Measurements from ENCODE around the gene SIGLEC7.

SIGLEC7 gene

DNA sequence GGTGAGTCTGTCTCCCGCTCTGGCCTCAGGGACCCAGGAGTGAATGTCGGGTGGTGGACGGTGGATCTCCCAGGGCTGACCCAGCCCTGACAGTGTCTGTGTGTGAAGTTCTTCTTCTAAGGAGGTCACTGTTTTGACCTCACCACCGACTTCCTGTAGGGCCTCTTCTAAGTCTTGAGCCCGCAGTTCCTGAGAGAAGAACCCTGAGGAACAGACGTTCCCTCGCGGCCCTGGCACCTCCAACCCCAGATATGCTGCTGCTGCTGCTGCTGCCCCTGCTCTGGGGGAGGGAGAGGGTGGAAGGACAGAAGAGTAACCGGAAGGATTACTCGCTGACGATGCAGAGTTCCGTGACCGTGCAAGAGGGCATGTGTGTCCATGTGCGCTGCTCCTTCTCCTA, at the start of gene SIGLEC7:
SIGLEC7 (plus strand) TSS at position 183 of the 400 bp plus-strand sequence; CDS start at position 252, 69 bp downstream.
- H3K27ac ChIP-seq (ENCODE audit: low read depth, low read length): no peak within 1 kb of the TSS
- no peaks in the 10 kb centered on the region for H3K36me3 ChIP-seq (ENCODE audit: control insufficient read depth in 1 of 2, insufficient read depth in 2 of 2, low read length in 2 of 2)
- no peak within 1 kb of the TSS for H3K9ac ChIP-seq (ENCODE audit: low read depth in 1 of 2, low read length in 2 of 2)
- no peak within 1 kb of the TSS for H3K4me3 ChIP-seq (ENCODE audit: low read depth in 1 of 2, low read length in 2 of 2)
- no peaks in the 10 kb centered on the region for H3K9me3 ChIP-seq (ENCODE audit: control insufficient read depth in 1 of 2, low read length in 2 of 2)
- H3K4me1 ChIP-seq (ENCODE audit: control insufficient read depth in 1 of 2, insufficient read depth in 2 of 2, low read length in 2 of 2): no peaks in the 10 kb centered on the region
- H3K27me3 ChIP-seq (ENCODE audit: control insufficient read depth in 1 of 2, insufficient read depth in 2 of 2, low read length in 2 of 2): no peaks in the 10 kb centered on the region

- no peak overlapping the region for H3K27ac ChIP-seq (ENCODE audit: low read depth, low read length)
- H3K9me3 ChIP-seq (ENCODE audit: control insufficient read depth in 1 of 2, low read length in 2 of 2): no peaks in the 10 kb centered on the region
- no peaks in the 10 kb centered on the region for H3K27me3 ChIP-seq (ENCODE audit: control insufficient read depth in 1 of 2, insufficient read depth in 2 of 2, low read length in 2 of 2)
- no peak overlapping the region for H3K9ac ChIP-seq (ENCODE audit: low read depth in 1 of 2, low read length in 2 of 2)
- H3K4me3 ChIP-seq (ENCODE audit: low read depth in 1 of 2, low read length in 2 of 2): no peak overlapping the region
- no peaks in the 10 kb centered on the region for H3K4me1 ChIP-seq (ENCODE audit: control insufficient read depth in 1 of 2, insufficient read depth in 2 of 2, low read length in 2 of 2)
- H3K36me3 ChIP-seq (ENCODE audit: control insufficient read depth in 1 of 2, insufficient read depth in 2 of 2, low read length in 2 of 2): peaks cover 0 to 5% of the 10 kb centered on the region in 2 donors
Measured at GRCh38 chr19:51093101-51093500, 49.0 kb upstream of the SIGLEC7 start.

- H3K27ac ChIP-seq (ENCODE audit: low read depth, low read length): no peak overlapping the region
Measured at GRCh38 chr19:51093510-51094345, 48.4 kb upstream of the SIGLEC7 start.

DNA sequence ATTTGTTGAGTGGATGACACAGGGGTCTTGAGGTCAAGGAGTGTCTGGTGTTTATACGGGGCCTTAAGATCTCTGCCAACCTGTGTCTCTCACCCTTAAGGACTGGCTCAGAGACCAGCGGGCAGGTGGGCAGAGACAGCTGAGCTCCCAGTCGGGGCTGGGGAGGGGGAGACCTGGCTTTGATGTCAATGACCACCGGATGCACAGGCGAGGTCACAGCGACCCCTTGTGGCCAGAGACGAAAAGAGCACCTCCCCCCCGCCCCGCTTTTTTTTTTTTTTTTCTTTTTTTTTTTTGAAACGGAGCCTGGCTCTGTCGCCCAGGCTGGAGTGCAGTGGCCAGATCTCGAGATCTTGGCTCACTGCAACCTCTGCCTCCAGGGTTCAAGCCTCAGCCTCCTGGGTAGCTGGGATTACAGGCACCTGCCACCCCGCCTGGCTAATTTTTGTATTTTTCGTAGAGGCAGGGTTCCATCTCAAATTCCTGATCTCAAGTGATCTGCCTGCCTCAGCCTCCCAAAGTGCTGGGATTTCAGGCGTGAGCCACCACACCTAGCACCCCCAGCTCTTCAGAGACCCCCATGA, 47.3 kb upstream of the SIGLEC7 start:
- H3K36me3 ChIP-seq (ENCODE audit: control insufficient read depth in 1 of 2, insufficient read depth in 2 of 2, low read length in 2 of 2): peaks cover 0 to 9% of the 10 kb centered on the region in 2 donors
- no peaks in the 10 kb centered on the region for H3K9me3 ChIP-seq (ENCODE audit: control insufficient read depth in 1 of 2, low read length in 2 of 2)
- no peaks in the 10 kb centered on the region for H3K27me3 ChIP-seq (ENCODE audit: control insufficient read depth in 1 of 2, insufficient read depth in 2 of 2, low read length in 2 of 2)
- no peak overlapping the region for H3K9ac ChIP-seq (ENCODE audit: low read depth in 1 of 2, low read length in 2 of 2)
- no peak overlapping the region for H3K27ac ChIP-seq (ENCODE audit: low read depth, low read length)
- no peaks in the 10 kb centered on the region for H3K4me1 ChIP-seq (ENCODE audit: control insufficient read depth in 1 of 2, insufficient read depth in 2 of 2, low read length in 2 of 2)
- no peak overlapping the region for H3K4me3 ChIP-seq (ENCODE audit: low read depth in 1 of 2, low read length in 2 of 2)

More at GRCh38 chr19:51093510-51094345, 48.4 kb upstream of the SIGLEC7 start:
- no peaks in the 10 kb centered on the region for H3K9me3 ChIP-seq (ENCODE audit: control insufficient read depth in 1 of 2, low read length in 2 of 2)
- no peaks in the 10 kb centered on the region for H3K4me1 ChIP-seq (ENCODE audit: control insufficient read depth in 1 of 2, insufficient read depth in 2 of 2, low read length in 2 of 2)
- H3K36me3 ChIP-seq (ENCODE audit: control insufficient read depth in 1 of 2, insufficient read depth in 2 of 2, low read length in 2 of 2): peaks cover 0 to 5% of the 10 kb centered on the region in 2 donors
- H3K9ac ChIP-seq (ENCODE audit: low read depth in 1 of 2, low read length in 2 of 2): no peak overlapping the region
- H3K27me3 ChIP-seq (ENCODE audit: control insufficient read depth in 1 of 2, insufficient read depth in 2 of 2, low read length in 2 of 2): no peaks in the 10 kb centered on the region
- H3K4me3 ChIP-seq (ENCODE audit: low read depth in 1 of 2, low read length in 2 of 2): no peak overlapping the region

- H3K27me3 ChIP-seq (ENCODE audit: control insufficient read depth in 1 of 2, insufficient read depth in 2 of 2, low read length in 2 of 2): no peaks in the 10 kb centered on the region
- no peak overlapping the region for H3K4me3 ChIP-seq (ENCODE audit: low read depth in 1 of 2, low read length in 2 of 2)
- H3K27ac ChIP-seq (ENCODE audit: low read depth, low read length): no peak overlapping the region
- H3K36me3 ChIP-seq (ENCODE audit: control insufficient read depth in 1 of 2, insufficient read depth in 2 of 2, low read length in 2 of 2): peaks cover 0 to 9% of the 10 kb centered on the region in 2 donors
- H3K9ac ChIP-seq (ENCODE audit: low read depth in 1 of 2, low read length in 2 of 2): no peak overlapping the region
- H3K4me1 ChIP-seq (ENCODE audit: control insufficient read depth in 1 of 2, insufficient read depth in 2 of 2, low read length in 2 of 2): no peaks in the 10 kb centered on the region
- H3K9me3 ChIP-seq (ENCODE audit: control insufficient read depth in 1 of 2, low read length in 2 of 2): no peaks in the 10 kb centered on the region
Measured at GRCh38 chr19:51096473-51097165, 45.5 kb upstream of the SIGLEC7 start.

DNA sequence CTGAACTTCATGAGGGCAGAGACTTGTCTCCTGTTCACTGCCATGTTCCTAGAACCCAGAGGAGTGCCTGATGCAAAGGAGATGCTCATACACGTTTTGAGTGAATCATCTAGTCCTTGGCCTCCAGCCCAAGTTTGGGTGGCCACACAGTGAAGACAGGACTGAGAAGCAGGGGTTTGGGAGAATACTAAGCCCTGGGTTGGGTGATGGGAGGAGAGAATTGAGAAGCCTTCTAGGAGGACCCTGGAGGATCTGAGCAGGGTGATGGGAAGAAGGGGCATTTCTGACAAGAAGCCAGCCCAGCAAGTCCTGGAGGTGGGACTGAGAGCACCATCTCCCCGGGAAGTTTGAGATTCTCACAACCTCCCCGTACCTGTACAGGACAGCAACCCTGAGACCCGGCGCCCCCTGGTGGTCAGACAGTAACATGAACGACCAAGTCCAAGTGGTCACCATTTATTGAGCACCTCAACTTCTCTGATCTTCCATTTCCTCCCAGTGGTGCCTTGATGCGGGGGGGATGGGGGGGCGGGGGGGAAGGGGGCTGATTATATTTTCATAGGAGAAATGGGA, 44.8 kb upstream of the SIGLEC7 start:
- Histone ChIP-seq H3K27ac (ENCODE audit: low read depth, low read length) (no peak overlapping the region), H3K9me3 (ENCODE audit: control insufficient read depth in 1 of 2, low read length in 2 of 2) (no peaks in the 10 kb centered on the region), H3K9ac (ENCODE audit: low read depth in 1 of 2, low read length in 2 of 2) (no peak overlapping the region), H3K36me3 (ENCODE audit: control insufficient read depth in 1 of 2, insufficient read depth in 2 of 2, low read length in 2 of 2) (peaks cover 0 to 13% of the 10 kb centered on the region in 2 donors), H3K27me3 (ENCODE audit: control insufficient read depth in 1 of 2, insufficient read depth in 2 of 2, low read length in 2 of 2) (no peaks in the 10 kb centered on the region), H3K4me3 (ENCODE audit: low read depth in 1 of 2, low read length in 2 of 2) (no peak overlapping the region), H3K4me1 (ENCODE audit: control insufficient read depth in 1 of 2, insufficient read depth in 2 of 2, low read length in 2 of 2) (no peaks in the 10 kb centered on the region)

DNA sequence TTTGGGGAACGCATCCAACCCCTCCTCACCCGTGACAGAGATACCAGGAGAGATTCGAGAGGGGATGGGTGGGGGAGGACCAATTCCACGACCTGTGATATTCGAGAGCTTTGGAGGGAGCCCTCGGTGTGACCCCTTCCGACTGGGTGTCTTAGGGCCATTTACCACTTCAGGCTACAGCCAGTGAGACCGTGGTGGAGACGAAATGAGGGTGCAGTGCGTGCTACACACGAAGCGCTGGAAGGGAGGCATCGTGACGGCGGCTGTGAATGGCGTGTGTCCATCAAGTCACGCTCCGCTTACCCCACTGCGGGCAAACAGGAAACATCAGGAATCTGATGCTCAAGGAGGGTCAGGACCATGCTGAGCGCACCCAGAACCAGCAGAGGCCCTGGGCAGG, 44.3 kb upstream of the SIGLEC7 start:
- H3K36me3 ChIP-seq (ENCODE audit: control insufficient read depth in 1 of 2, insufficient read depth in 2 of 2, low read length in 2 of 2): peaks cover 0 to 18% of the 10 kb centered on the region in 2 donors
- no peaks in the 10 kb centered on the region for H3K9me3 ChIP-seq (ENCODE audit: control insufficient read depth in 1 of 2, low read length in 2 of 2)
- no peak overlapping the region for H3K4me3 ChIP-seq (ENCODE audit: low read depth in 1 of 2, low read length in 2 of 2)
- no peak overlapping the region for H3K9ac ChIP-seq (ENCODE audit: low read depth in 1 of 2, low read length in 2 of 2)
- H3K4me1 ChIP-seq (ENCODE audit: control insufficient read depth in 1 of 2, insufficient read depth in 2 of 2, low read length in 2 of 2): no peaks in the 10 kb centered on the region
- no peaks in the 10 kb centered on the region for H3K27me3 ChIP-seq (ENCODE audit: control insufficient read depth in 1 of 2, insufficient read depth in 2 of 2, low read length in 2 of 2)
- no peak overlapping the region for H3K27ac ChIP-seq (ENCODE audit: low read depth, low read length)

DNA sequence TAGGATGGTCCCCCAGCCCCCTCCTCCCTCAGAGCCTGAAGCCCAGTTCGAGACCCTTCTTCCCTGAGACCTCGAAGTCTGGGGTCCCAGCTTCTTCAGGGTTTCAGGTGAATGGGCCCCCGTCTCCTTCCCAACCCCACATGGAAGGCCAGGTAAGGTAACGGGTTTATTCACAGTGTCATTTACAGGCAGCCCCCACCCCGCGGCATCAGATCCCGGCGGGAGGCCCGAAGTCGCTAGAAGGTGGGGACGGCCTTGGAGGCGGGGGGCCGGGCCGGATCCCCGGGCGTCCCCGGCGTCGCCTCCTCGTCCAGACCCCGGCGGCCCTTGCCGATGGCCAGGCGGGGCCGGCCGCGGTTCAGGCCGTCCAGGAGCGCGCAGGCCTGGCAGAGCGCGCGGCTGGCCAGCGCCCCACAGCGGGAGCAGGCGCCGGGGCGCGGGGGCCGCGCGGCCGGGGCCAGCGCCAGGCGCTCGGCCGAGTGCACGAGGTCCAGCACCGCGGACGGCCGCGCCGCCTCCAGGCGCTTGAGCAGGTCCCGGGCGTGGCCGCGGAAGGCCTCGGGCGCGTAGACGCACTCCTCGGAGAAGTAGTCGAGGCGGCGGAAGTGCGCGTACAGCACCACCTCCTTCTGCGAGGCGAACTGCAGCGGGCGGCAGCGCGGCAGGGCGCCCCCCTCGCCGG, 43.6 kb upstream of the SIGLEC7 start:
- Histone ChIP-seq H3K9ac (ENCODE audit: low read depth in 1 of 2, low read length in 2 of 2) (no peak overlapping the region), H3K27ac (ENCODE audit: low read depth, low read length) (no peak overlapping the region), H3K4me1 (ENCODE audit: control insufficient read depth in 1 of 2, insufficient read depth in 2 of 2, low read length in 2 of 2) (no peaks in the 10 kb centered on the region), H3K27me3 (ENCODE audit: control insufficient read depth in 1 of 2, insufficient read depth in 2 of 2, low read length in 2 of 2) (no peaks in the 10 kb centered on the region), H3K4me3 (ENCODE audit: low read depth in 1 of 2, low read length in 2 of 2) (no peak overlapping the region), H3K36me3 (ENCODE audit: control insufficient read depth in 1 of 2, insufficient read depth in 2 of 2, low read length in 2 of 2) (peaks cover 1 to 18% of the 10 kb centered on the region in 2 donors), H3K9me3 (ENCODE audit: control insufficient read depth in 1 of 2, low read length in 2 of 2) (no peaks in the 10 kb centered on the region)

DNA sequence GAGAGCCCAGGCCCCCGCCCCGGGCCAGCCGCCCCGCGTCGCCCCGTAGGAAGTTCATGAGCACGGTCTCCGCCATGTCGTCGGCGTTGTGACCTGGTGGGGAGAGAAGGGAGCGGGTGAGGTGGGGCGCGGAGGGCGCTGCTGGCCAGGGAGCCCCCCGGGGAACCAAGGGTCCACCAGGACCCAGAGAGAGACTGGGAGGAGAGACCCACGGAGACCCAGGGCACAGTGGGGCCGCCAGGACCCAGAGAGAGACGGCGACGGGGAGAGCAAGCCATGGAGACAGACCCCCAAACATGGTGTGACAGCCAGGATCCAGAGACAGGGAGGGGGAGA, 43.1 kb upstream of the SIGLEC7 start:
- H3K9ac ChIP-seq (ENCODE audit: low read depth in 1 of 2, low read length in 2 of 2): no peak overlapping the region
- peaks cover 5 to 22% of the 10 kb centered on the region in 2 donors for H3K36me3 ChIP-seq (ENCODE audit: control insufficient read depth in 1 of 2, insufficient read depth in 2 of 2, low read length in 2 of 2)

More for the DNA sequence above, 43.1 kb upstream of the SIGLEC7 start:
- Histone ChIP-seq H3K9me3 (ENCODE audit: control insufficient read depth in 1 of 2, low read length in 2 of 2) (no peaks in the 10 kb centered on the region), H3K4me1 (ENCODE audit: control insufficient read depth in 1 of 2, insufficient read depth in 2 of 2, low read length in 2 of 2) (no peaks in the 10 kb centered on the region), H3K27me3 (ENCODE audit: control insufficient read depth in 1 of 2, insufficient read depth in 2 of 2, low read length in 2 of 2) (no peaks in the 10 kb centered on the region), H3K4me3 (ENCODE audit: low read depth in 1 of 2, low read length in 2 of 2) (no peak overlapping the region), H3K27ac (ENCODE audit: low read depth, low read length) (no peak overlapping the region)

Data from duodenal mucosa (tissue), 2 donors.